Inferior parietal cortex (tissue), 1 donor: ENCODE results near the gene RAET1L.
"Not testable (repeated sequence)": the region's sequence is repeated elsewhere in the genome, so short reads cannot be mapped to it uniquely, and the experiment has no call there.

ENCODE experiments used
- DNase-seq: peaks from one replicate; pipeline ENCODE4 v3.0.0-alpha.2; 2016; ENCODE audit errors: extremely low spot score

Gene RAET1L, protein sequence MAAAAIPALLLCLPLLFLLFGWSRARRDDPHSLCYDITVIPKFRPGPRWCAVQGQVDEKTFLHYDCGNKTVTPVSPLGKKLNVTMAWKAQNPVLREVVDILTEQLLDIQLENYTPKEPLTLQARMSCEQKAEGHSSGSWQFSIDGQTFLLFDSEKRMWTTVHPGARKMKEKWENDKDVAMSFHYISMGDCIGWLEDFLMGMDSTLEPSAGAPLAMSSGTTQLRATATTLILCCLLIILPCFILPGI

GRCh38 chr6:150025201-150025917, at the start of gene RAET1L:
Gene RAET1L, minus strand, starts transcription at chr6:150025532. Its CDS starts 61 bp downstream, at chr6:150025471.
- DNase-seq, result no peak

- no peak for DNase-seq
Observed at GRCh38 chr6:150075034-150075421, 49.7 kb upstream of the RAET1L start.

DNA sequence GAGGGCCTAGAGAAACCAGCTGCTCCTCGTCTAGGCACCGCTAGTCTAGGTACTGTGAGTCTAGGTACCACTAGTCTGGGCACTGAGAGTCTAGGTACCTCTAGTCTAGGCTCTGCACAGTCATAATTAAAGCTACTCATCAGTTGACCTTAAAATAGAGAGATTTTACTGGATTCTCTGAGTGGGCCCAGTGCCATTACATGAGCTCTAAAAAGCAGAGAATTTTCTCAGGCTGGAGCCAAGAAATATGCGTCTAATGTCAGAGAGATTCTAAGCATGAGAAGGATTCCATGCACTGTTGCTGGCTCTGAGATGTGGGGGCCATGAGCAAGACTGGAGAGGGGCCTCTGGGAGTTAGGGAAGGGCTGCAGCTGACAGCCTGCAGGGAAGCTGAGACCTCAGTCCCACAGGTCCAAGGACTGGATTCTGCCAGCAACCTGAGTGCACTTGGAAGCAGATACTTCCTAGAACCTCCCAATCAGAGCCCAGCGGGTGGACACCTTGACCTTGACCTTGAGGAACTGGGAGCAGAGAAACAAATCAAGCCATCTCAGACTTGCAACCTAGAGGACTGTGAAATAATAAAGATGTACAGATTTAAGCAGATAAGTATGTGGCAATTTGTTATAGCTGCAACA, 49.2 kb upstream of the RAET1L start:
- DNase-seq, result not testable (repeated sequence)

GRCh38 chr6:150072201-150072600, 46.9 kb upstream of the RAET1L start:
- DNase-seq, result no peak

DNA sequence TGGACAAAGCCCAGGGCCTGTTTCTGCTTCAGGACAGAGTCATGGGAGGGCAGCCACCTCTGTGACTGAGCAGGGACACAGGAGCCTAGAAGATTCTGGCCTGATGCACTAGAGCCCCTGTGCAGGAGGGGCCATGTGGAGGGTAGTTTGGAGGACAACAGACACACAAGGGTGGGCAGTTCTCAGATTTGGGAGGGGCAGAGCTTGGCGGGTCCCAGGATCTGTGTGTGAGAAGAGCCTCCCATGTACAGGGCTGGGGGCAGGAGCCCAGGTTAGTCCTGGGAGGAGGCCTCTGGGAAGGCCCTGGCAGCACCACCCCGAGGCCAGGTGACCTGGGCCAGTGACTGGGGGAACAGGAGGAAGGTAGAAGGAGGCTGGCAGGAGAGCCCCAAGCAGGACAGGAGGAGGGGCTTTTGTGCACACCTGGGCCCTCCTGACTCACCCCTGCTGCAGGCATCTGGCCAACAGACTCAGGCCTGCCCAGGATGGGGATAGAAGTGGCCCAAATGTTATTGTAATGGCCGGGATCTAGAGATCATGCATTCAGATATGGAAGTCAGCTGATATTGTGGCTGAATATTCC, 45.0 kb upstream of the RAET1L start:
- DNase-seq, result no peak

- DNase-seq, result no peak
Observed at GRCh38 chr6:150069706-150070105, 44.4 kb upstream of the RAET1L start.

- no peak for DNase-seq
Observed at GRCh38 chr6:150068720-150069648, 43.7 kb upstream of the RAET1L start, which contains the start of gene ULBP3. Gene ULBP3, minus strand, starts transcription at chr6:150069121. Its CDS starts 55 bp downstream, at chr6:150069066.

GRCh38 chr6:150068151-150068550, 42.8 kb upstream of the RAET1L start:
- DNase-seq, result no peak

GRCh38 chr6:150065083-150065482, 39.8 kb upstream of the RAET1L start:
- DNase-seq, result no peak

- no peak for DNase-seq
Observed at GRCh38 chr6:150063640-150064039, 38.3 kb upstream of the RAET1L start.

- not testable (repeated sequence) for DNase-seq
Observed at GRCh38 chr6:150059973-150060372, 34.6 kb upstream of the RAET1L start.

DNA sequence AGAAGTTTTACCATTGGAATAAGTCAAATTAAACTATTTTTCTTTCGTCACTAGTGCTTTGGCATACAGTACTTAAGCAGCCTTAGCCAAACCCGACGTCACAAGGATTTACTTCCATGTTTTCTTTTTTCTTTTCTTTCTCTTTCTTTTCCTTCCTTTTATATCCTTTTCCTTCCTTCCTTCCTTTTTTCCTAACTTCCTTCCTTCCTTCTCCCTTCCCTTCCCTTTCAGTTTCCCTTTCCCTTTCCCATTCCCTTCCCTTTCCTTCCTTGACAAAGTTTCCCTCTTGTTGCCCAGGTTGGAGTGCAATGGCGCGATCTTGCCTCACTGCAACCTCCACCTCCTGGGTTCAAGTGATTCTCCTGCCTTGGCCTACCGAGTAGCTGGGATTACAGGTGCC, 33.7 kb upstream of the RAET1L start:
- no peak for DNase-seq

- DNase-seq, result no peak
Observed at GRCh38 chr6:150058231-150058792, 33.0 kb upstream of the RAET1L start.

GRCh38 chr6:150057501-150057951, 32.2 kb upstream of the RAET1L start:
- DNase-seq, result no peak

GRCh38 chr6:150056916-150057315, 31.6 kb upstream of the RAET1L start:
- no peak for DNase-seq

DNA sequence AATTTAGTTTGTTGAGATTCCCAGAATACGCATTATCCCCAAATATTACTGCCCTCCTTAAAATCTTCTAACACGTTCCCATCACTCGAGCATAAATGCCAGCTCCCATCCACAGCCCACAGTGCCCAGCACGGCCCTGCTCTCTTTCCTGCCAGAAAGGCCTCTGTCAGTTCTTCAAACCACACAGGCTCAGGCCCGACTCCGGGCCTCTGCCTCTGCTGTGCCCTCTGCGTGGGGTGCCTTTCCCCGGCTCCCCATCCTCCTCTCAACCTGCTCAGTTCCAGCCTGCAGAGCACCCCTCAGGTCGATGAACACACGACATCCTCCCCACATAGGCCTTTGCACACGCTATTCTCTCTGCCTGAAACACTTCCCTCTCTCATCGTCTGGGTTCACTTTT, 30.8 kb upstream of the RAET1L start:
- DNase-seq, result no peak

GRCh38 chr6:150055131-150055530, 29.8 kb upstream of the RAET1L start:
- no peak for DNase-seq

DNA sequence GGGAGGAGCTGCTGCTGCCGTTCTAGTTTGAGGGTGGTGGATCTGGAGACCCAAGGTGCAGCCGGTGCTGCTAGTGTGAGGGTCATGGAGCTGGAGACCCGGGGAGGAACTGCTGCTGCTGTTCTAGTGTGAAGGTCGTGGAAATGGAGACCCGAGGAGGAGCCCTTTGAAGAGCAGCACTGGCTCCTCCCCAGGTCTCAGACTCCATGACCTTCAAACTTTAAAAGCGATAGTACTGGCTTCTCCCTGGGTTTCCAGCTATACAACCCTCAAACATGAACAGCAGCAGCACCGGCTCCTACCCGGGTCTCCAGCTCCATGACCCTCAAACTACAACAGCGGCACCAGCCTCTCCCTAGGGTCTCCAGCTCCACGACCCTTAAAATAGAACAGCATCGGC, 28.1 kb upstream of the RAET1L start:
- DNase-seq, result no peak

DNA sequence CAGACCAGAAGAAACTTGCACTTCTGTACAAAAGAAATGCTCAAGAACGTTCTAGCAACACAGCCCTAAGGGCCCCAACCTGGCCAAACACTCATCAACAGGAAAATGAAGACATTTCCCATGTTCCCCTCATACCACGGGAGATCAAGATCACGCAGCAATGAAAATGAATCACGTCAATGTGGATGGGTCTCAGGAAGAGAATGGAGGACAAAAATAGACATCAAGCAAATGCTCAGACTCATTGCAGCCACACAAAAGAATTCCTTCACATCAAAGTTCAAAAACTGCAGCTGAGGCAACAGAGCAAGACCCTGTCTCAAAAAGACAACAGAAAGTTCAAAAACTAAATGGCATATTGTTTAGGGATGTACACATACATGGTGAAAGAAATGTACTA, 25.5 kb upstream of the RAET1L start:
- DNase-seq, result no peak

DNA sequence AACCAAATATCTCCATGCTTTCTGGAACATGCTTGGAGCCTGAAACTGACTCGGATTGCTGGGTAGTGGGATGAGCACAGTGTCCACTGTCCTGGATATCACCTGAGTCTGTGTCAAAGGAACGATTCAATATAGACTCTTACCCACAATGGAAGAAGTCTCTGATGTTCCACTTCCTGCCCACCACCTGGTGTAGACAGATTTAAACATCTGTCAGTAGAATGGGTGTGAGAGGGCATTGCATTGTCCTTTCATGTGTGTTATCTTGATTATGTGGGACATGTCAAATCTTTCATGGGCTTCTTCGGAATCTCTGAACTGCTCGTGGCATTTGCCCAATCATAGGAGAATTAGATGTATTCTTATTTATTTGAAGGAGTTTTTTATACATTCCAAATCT, 22.8 kb upstream of the RAET1L start:
- DNase-seq, result no peak

- no peak for DNase-seq
Observed at GRCh38 chr6:150046943-150047342, 21.6 kb upstream of the RAET1L start.
